Measurements from ENCODE around the gene AHRR. TPM values are rescaled to one million over a fixed set of nuclear protein-coding genes. Genes with fewer than 3 reads are reported as not detected.

The AHRR gene
- total and polyA plus RNA-seq, 2 donors (not counting 1 experiment from before 2014, with no cell fraction given), result 11.3 to 26.4 TPM

DNA sequence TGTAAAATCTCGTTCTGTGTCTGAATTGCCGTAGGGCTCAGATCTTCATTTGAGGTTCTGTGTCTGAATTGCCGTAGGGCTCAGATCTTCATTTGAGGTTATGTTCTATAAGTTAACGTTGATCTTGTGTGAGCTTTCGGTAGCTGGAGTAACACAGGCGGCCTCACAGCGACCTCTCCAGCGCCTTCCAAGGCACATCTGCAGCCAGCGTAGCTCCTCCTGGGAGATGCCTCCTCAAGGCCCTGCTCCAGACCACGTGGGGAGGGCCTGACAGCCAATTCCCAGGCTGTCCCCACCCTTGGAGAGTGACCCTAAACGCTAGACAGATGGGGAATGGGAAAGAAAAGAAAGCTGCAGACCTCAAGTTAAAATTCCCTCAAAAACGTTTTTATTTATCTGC, 8.7 kb upstream of the AHRR start:
- H3K9ac ChIP-seq (ENCODE audit: insufficient read depth, low read length), result no peak overlapping the region
- no peak overlapping the region for H3K4me2 ChIP-seq (ENCODE audit: extremely low read depth, insufficient read depth, low read length)
- no peak for DNase-seq (ENCODE audit: low read depth in 2 of 2)
- no peak overlapping the region for H3K4me3 ChIP-seq (replicated peaks in 1 of 4; ENCODE audit: control extremely low read depth in 1 of 4, insufficient read depth in 1 of 4, low read depth in 3 of 4, low read length in 4 of 4)
- no peaks in the 10 kb centered on the region for H4K20me1 ChIP-seq (ENCODE audit: control insufficient read depth, extremely low read depth, insufficient read depth, low read length)
- peaks cover 13% of the 10 kb centered on the region for H3K36me3 ChIP-seq (ENCODE audit: control insufficient read depth, insufficient read depth, low read length)
- H3K27me3 ChIP-seq (ENCODE audit: control insufficient read depth, insufficient read depth, low read length), result no peaks in the 10 kb centered on the region
- TF ChIP-seq, protein P1, sequence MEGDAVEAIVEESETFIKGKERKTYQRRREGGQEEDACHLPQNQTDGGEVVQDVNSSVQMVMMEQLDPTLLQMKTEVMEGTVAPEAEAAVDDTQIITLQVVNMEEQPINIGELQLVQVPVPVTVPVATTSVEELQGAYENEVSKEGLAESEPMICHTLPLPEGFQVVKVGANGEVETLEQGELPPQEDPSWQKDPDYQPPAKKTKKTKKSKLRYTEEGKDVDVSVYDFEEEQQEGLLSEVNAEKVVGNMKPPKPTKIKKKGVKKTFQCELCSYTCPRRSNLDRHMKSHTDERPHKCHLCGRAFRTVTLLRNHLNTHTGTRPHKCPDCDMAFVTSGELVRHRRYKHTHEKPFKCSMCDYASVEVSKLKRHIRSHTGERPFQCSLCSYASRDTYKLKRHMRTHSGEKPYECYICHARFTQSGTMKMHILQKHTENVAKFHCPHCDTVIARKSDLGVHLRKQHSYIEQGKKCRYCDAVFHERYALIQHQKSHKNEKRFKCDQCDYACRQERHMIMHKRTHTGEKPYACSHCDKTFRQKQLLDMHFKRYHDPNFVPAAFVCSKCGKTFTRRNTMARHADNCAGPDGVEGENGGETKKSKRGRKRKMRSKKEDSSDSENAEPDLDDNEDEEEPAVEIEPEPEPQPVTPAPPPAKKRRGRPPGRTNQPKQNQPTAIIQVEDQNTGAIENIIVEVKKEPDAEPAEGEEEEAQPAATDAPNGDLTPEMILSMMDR (conservative IDR thresholded peaks at IDR 0.05 in 1 of 2, IDR thresholded peaks at IDR 0.05 in 1 of 2; ENCODE audit: low read depth in 1 of 2, low read length in 2 of 2), result no peak
- no peak for TF ChIP-seq EZH2 (IDR thresholded peaks at IDR 0.05; ENCODE audit: low read length, missing control alignments)
- H3K4me1 ChIP-seq (ENCODE audit: control insufficient read depth, extremely low read depth, insufficient read depth, low read length), result peaks cover 8% of the 10 kb centered on the region
- H3K27ac ChIP-seq (ENCODE audit: insufficient read depth, low read length), result no peak overlapping the region
- H3K79me2 ChIP-seq (ENCODE audit: control insufficient read depth, insufficient read depth, low read length), result peaks cover 2% of the 10 kb centered on the region
- no peaks in the 10 kb centered on the region for H3K9me3 ChIP-seq (ENCODE audit: control insufficient read depth, insufficient read depth, low read depth, low read length)
- H2AFZ ChIP-seq (ENCODE audit: low read length), result no peak overlapping the region

DNA sequence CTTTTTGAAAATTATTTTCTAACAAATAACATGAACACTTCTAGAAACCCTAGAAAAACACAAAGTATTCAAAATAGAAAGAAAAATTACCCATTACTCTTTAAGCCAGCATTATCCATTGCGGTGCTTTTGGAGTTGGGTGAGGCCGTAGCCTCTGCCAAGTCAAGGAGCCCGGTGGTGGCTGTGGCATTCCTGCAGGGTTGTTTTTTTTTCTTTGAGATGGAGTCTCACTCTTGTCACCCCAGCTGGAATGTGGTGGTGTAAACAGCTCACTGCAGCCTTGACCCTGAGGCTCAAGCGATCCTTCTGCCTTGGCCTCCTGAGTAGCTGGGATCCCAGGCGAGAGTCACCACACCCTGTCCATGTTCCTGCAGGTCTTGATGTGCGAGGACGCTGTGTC, 8.2 kb upstream of the AHRR start:
- Histone ChIP-seq H3K27me3 (ENCODE audit: control insufficient read depth, insufficient read depth, low read length) (no peaks in the 10 kb centered on the region), H3K9ac (ENCODE audit: insufficient read depth, low read length) (no peak overlapping the region), H3K9me3 (ENCODE audit: control insufficient read depth, insufficient read depth, low read depth, low read length) (no peaks in the 10 kb centered on the region), H3K4me1 (ENCODE audit: control insufficient read depth, extremely low read depth, insufficient read depth, low read length) (peaks cover 8% of the 10 kb centered on the region), H4K20me1 (ENCODE audit: control insufficient read depth, extremely low read depth, insufficient read depth, low read length) (no peaks in the 10 kb centered on the region), H3K36me3 (ENCODE audit: control insufficient read depth, insufficient read depth, low read length) (peaks cover 11% of the 10 kb centered on the region), H3K4me3 (replicated peaks in 1 of 4; ENCODE audit: control extremely low read depth in 1 of 4, insufficient read depth in 1 of 4, low read depth in 3 of 4, low read length in 4 of 4) (no peak overlapping the region), H3K79me2 (ENCODE audit: control insufficient read depth, insufficient read depth, low read length) (peaks cover 2% of the 10 kb centered on the region), H2AFZ (ENCODE audit: low read length) (no peak overlapping the region), H3K27ac (ENCODE audit: insufficient read depth, low read length) (no peak overlapping the region), H3K4me2 (ENCODE audit: extremely low read depth, insufficient read depth, low read length) (no peak overlapping the region)
- DNase-seq (ENCODE audit: low read depth in 2 of 2), result no peak
- TF ChIP-seq, protein P1 (conservative IDR thresholded peaks at IDR 0.05 in 1 of 2, IDR thresholded peaks at IDR 0.05 in 1 of 2; ENCODE audit: low read depth in 1 of 2, low read length in 2 of 2), result no peak
- no peak for TF ChIP-seq EZH2 (IDR thresholded peaks at IDR 0.05; ENCODE audit: low read length, missing control alignments)

DNA sequence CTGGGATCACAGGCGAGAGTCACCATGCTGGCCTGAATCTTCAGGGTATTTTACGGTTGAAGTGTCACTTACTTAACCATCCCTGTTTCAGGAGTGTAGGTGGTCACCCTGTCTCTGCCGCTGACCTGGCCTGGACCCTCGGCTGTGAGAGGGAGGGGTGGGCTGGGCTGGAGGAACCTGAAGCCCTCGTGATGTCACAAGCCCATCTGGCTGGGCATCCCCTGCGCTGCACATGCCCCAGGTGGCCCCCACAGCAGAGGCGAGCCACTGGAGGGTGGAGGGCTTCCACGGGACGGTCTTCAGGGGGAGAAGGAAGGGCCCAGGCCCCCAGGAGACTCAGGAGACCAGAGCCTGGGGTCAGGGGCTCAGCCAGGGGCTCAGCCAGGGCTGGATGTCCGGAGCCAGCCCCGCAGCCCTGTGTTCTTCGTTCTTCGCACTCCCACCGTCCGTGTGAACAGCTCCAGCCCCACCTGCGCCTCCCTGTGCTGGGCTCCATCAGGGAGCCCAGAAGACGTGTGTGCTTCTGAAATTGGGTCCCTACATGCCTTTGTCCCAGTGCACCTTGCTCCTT, 7.6 kb upstream of the AHRR start:
- Histone ChIP-seq H2AFZ (ENCODE audit: low read length) (no peak overlapping the region), H3K9ac (ENCODE audit: insufficient read depth, low read length) (no peak overlapping the region), H3K4me3 (replicated peaks in 1 of 4; ENCODE audit: control extremely low read depth in 1 of 4, insufficient read depth in 1 of 4, low read depth in 3 of 4, low read length in 4 of 4) (no peak overlapping the region), H3K4me1 (ENCODE audit: control insufficient read depth, extremely low read depth, insufficient read depth, low read length) (peaks cover 14% of the 10 kb centered on the region), H4K20me1 (ENCODE audit: control insufficient read depth, extremely low read depth, insufficient read depth, low read length) (no peaks in the 10 kb centered on the region), H3K36me3 (ENCODE audit: control insufficient read depth, insufficient read depth, low read length) (peaks cover 11% of the 10 kb centered on the region), H3K9me3 (ENCODE audit: control insufficient read depth, insufficient read depth, low read depth, low read length) (no peaks in the 10 kb centered on the region), H3K79me2 (ENCODE audit: control insufficient read depth, insufficient read depth, low read length) (peaks cover 2% of the 10 kb centered on the region), H3K27ac (ENCODE audit: insufficient read depth, low read length) (no peak overlapping the region), H3K4me2 (ENCODE audit: extremely low read depth, insufficient read depth, low read length) (no peak overlapping the region), H3K27me3 (ENCODE audit: control insufficient read depth, insufficient read depth, low read length) (no peaks in the 10 kb centered on the region)
- TF ChIP-seq, protein P1 (conservative IDR thresholded peaks at IDR 0.05 in 1 of 2, IDR thresholded peaks at IDR 0.05 in 1 of 2; ENCODE audit: low read depth in 1 of 2, low read length in 2 of 2), result no peak
- TF ChIP-seq EZH2 (IDR thresholded peaks at IDR 0.05; ENCODE audit: low read length, missing control alignments), result no peak
- no peak for DNase-seq (ENCODE audit: low read depth in 2 of 2)

Data from fibroblast of lung (primary cell).